Central memory CD4-positive, alpha-beta T cell (primary cell): Measurements from ENCODE around the gene SH2D2A.

ENCODE experiments used
- DNase-seq: peaks from one replicate; pipeline ENCODE4 v3.0.0; 2022

The SH2D2A gene

DNA sequence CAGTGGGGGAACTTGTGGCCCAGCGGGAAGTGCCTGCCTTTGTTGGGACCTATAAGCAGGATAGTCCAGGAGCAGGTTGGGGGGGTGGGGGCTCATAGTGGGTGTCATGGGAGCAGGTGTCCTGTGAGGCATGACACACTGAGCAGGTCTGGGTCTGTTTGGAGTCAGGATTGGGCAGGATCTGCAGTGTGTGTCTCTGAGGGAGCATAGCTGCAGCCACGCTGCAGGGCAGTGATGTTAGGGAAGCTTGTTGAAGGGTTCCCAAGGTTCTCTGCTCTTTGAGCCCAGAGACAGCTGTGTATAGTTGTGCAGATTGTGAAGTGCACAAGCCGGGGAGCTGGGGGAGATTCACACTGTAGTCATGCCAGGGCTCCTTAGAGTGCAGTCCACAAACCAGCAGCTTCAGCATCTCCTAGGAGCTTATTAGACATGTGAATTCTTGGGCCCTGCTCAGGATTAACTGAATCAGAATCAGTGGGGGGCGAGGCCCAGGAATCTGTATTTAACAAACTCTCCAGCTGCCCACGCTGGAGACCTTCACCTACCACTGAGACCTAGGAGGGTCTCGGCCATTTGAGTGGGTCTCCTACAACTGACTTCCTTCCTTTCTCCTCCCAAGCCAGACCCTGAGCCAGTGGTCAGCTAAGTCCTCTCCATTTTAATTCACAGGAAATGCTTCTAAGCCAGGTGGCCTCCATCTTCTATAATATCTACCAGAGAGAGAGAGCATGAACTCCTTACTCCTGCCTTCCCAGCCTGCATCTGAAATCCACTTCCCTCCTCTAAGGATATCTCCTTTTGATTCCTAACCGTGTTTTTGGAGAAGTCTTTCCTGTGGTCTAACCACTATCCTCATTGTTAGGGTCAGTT lies 31.2 kb upstream of the SH2D2A start:
- DNase-seq, result no peak

- DNase-seq, result no peak
Measured at GRCh38 chr1:156846643-156847042, 30.0 kb upstream of the SH2D2A start.

GRCh38 chr1:156845953-156846545 lies 29.4 kb upstream of the SH2D2A start:
- no peak for DNase-seq

DNA sequence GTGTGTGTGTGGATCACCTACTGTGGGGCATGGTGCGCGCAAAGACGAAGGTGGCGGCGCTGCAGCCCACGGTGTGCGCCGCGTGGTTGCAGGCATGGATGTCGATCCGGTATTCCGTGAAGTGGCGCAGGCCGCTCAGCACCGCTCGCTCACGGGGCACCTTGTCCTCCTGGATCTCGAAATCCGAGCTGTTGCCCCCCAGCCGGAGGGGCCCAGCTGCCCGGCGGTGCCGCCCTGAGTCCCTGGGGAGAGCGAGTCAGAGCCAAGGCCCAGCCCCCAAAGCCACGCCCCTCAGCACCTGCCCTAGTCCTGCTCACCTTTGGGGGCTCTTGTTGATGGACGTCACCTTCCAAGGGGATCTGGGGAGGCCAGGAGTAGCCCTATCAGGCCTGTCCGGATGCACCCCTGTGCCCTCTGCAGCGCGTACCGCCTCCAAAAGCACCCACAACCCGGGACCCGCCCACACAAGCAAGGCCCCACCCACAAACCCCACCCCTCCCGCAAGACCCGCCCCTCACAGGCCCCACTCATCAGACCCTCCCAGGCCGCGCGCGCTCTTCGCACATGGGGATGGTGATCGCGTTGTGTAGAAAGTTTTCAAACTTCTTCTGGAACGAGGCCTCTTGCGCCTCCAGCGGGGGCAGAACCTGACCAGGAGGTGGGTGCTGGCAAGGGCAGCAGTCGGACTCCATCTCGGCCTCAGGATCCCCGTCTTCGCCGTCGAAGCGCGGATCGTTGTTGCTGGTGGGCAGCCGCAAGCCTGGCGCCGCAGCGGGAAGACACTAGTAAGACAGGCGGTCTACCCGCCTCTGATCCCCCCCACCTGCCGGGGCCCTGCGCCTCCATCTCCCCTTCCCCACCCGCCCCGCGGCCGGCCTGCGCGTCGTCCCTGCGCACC lies 28.7 kb upstream of the SH2D2A start:
- DNase-seq, result peak; percentile 23

DNA sequence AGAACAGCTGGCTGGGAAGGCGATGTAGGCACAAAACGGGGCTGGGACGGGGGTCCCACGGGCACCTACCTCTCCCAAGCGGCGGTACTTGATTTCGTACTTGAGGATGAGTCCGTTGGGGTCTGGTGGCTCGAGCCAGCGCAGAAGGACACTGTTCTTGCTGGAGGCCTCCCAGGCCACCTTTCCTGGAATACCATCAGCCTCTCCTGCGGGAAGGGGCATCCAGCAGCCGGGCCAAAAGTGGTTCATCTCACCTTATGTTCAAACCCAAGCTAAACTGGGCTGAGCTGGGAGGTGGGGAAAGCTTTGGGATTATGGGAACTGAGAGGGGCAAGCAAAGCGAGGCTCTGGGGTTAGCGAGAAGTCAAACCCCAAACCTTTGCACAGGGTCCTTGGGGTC lies 28.0 kb upstream of the SH2D2A start:
- DNase-seq, result no peak

GRCh38 chr1:156844102-156844501 lies 27.5 kb upstream of the SH2D2A start:
- no peak for DNase-seq

DNA sequence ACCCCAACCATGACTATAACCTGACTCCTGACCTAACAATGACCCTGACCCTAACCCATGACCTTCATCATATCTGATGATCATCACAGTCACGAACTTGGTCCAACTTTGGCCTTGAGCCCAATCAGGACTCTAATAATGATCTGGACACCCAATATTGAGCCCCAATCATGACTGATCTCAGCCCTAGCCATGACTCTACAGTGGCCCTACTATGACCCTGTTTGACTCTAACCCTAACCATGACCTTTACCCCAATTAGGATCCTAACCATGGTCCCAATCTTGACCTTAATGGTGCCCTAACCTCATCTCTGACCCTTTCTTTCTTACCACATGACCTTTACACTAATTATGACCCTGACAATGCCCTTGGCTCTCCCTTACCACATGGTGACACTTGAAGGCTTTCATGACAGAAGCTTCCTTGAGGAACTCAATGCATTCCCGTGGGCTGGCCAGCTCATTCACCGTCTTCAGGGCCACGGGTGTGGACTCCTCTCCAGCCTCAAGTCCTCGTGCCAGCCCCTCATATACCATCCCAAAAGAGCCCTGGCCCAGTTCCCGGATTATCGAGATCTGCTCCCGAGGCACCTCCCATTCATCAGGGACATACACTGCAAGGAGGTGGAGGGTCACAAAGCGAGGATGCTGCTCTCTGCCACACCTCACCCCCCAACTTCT lies 26.1 kb upstream of the SH2D2A start:
- DNase-seq, result no peak

DNA sequence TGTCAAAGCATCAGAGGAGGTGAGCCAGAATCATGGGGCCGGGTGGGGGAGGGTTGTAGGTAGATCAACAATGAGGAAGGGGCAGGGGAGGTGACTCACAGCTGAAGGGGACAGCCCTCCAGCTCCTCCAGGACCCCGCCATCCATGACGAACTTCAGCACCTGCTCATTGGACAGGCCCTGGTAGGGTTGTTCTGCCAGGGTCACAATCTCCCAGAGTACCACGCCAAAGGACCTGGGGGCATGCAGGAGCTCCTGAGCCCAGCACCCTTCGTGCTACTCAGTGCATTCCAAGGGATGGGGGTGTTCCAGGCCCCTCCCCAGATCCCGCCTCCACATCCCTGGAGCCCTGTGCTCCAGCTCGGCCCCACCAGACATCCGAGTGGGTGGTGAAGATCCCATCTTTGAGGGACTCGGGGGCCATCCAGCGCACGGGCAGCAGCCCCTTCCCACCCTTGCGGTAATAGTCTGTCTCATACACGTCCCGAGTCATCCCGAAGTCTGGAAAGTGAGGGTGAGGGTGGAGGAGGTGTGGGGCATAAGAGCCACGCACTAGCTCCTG lies 24.7 kb upstream of the SH2D2A start:
- no peak for DNase-seq

DNA sequence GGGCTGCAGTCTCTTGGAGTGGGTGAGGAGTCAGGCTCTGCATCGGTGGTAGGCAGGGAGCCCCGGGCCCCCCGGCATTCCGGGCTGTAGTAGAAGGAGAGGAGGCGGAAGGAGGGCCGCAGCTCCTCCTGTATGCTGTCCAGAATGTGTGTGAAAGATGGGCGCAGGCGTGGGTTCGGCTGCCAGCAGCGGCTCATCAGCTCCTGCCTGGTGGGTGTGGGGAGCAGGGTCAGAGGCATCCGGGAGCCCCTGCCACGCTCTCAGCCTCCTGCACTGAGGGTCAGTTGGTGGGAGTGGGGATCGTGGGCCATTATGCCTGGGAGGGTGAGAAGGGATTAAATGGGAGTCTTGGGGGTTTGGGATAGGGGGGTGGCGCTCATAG lies 24.2 kb upstream of the SH2D2A start:
- no peak for DNase-seq

- DNase-seq, result no peak
Measured at GRCh38 chr1:156840186-156840897, 23.7 kb upstream of the SH2D2A start.

GRCh38 chr1:156839426-156840109 lies 22.9 kb upstream of the SH2D2A start:
- no peak for DNase-seq

GRCh38 chr1:156838972-156839371 lies 22.3 kb upstream of the SH2D2A start:
- DNase-seq, result peak; percentile 46

DNA sequence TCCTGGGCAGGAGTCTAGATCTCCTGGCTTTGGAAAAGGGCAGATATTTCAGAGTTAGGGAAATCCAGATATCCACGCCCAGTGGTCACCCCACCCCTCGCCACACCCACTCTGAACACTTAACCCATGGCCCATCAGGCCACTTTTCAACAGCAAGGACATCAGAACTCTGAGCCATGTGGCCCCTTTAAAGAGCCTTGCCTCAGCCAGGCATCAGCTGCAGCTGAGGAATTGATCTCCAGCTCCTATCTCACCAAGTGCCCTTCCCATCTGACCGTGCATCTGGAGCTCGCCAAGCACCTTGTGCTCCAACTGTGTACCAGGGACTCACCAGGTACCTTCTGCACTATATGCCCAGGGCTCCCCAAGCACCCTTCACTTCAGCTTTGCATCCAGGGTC lies 20.2 kb upstream of the SH2D2A start:
- DNase-seq, result no peak

- peak; percentile 36 for DNase-seq
Measured at GRCh38 chr1:156836041-156836654, 19.5 kb upstream of the SH2D2A start.

GRCh38 chr1:156834322-156834721 lies 17.7 kb upstream of the SH2D2A start:
- no peak for DNase-seq

GRCh38 chr1:156833603-156834002 lies 17.0 kb upstream of the SH2D2A start:
- DNase-seq, result peak; percentile 8

GRCh38 chr1:156832434-156832833 lies 15.8 kb upstream of the SH2D2A start:
- no peak for DNase-seq

DNA sequence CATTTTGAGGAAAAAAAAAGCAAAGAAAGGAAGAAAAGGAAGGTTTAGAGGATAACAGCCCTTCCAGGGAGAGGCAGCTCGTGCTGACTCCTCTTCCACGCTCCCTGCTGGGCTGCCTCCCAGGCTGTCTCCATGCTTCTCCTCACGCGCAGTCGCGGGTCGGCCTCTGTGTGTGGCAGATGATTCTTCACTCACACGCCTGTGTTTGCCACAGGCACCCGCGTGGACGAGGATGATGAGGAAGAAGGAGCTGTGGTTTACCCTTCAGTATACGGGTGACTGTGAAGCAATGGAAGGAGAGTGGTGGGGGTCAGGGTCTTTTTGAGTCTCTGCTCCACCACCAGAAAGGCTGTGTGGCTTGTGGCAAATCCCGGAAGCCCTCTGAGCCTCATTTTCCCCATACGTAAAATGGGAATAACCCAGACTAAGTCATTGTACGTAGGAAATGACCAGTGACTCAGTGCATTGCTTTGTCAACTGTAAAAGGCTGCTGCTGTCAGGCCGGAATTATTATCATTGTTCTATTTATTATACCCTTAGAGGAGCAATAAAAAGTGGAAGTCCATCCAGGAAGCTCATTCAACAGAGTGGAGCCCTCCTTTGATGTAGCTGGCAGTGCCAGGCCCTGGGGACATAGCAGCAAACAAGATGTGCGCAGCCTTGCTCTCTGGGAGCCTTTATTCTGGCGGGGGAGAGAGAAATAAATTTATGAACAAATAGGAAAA lies 11.9 kb upstream of the SH2D2A start:
- no peak for DNase-seq

DNA sequence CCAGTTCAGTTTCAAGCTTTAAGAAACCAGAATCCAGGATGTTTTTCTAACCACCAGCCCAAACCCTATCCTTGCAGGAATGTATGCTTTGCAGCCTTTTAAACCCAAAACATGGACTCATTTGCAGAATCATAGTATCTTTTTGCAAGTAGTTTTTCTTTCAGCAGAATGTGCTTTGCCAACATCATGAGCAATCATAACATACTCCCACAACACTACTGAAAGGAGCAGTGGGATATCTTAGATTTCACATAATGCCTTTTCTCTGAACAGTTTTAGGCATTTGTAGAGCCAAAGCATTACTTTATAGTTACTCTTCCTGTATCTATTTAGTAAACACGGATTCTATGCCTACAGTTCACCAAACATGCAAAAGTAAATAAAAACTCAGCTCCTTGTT lies 10.0 kb upstream of the SH2D2A start:
- DNase-seq, result no peak

DNA sequence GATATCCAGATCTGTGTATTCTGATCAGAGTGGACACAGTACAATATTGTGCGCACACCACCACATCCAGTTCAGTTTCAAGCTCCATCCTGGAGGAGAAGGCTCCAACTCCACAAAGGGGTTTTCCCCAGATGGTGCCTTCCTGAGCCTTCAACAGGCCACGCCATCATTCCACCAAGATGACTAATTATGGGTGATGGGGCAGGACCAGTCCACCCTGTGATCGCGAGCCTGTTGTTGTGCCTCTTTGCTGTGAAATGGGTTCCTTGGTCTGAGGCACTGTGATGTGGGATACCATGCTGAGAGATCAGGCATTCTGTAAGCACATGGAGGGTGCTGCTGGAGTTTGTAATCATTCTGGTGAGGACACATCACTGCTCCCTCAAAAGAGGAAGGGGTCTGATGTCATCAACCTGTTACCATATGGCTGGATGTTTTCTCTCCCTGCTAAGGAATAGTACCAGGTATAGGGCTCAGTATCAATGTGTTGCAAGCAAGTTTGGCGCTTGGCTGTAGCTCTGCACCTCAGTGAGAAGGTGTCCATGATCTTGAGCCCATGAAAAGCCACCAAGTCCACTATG lies 6.7 kb upstream of the SH2D2A start:
- DNase-seq, result no peak
